Activated CD4-positive, alpha-beta T cell treated with anti-CD3 and anti-CD28 coated beads, Interleukin-2, amount 10 ng/mL, durations not matched to agents 24 days and 14 days (primary cell): ENCODE results near the gene MT4. TPM values are rescaled to one million over a fixed set of nuclear protein-coding genes. Genes with fewer than 3 reads are reported as not detected.
A peak's percentile ranks its signal among the peaks of the same experiment; 100 is the strongest.

ENCODE experiments used
- DNase-seq: peaks from one replicate; pipeline ENCODE4 v3.0.0; 2022
- H3K27ac Mint-ChIP-seq: one replicate; pipeline ENCODE4 v1.8.0; 2022; ENCODE audit warnings: mild to moderate bottlenecking, mixed read lengths
- H3K27me3 Mint-ChIP-seq: one replicate; pipeline ENCODE4 v1.8.0; 2022; ENCODE audit warnings: mixed read lengths
- H3K36me3 Mint-ChIP-seq: one replicate; pipeline ENCODE4 v1.8.0; 2022; ENCODE audit warnings: low read depth, mild to moderate bottlenecking, mixed read lengths
- H3K4me1 Mint-ChIP-seq: one replicate; pipeline ENCODE4 v1.8.0; 2021; ENCODE audit warnings: mixed read lengths
- H3K4me3 Mint-ChIP-seq: one replicate; pipeline ENCODE4 v1.8.0; 2022; ENCODE audit warnings: mild to moderate bottlenecking, moderate library complexity, mixed read lengths
- H3K9me3 Mint-ChIP-seq: one replicate; pipeline ENCODE4 v1.8.0; 2021; ENCODE audit warnings: mixed read lengths
- intact Hi-C: fragments of 100-400 bp; cut with micrococcal nuclease; formaldehyde crosslinking; loops from one replicate; pipeline ENCODE4 v1.15.1; 2023
- total RNA-seq: library from RNA; stranded (reverse); gene quantifications from 2 replicates; pipeline ENCODE4 v1.2.3, GENCODE V29; 2022

Gene MT4
- total RNA-seq, 1 donor from 2014 or later, result not detected

GRCh38 chr16:56601325-56601724, 36.5 kb downstream of the MT4 start:
- peaks cover 32% of the 10 kb centered on the region for H3K27me3 Mint-ChIP-seq
- H3K9me3 Mint-ChIP-seq, result no peaks in the 10 kb centered on the region
- no peak overlapping the region for H3K4me3 Mint-ChIP-seq
- no peak overlapping the region for H3K27ac Mint-ChIP-seq
- H3K36me3 Mint-ChIP-seq, result no peaks in the 10 kb centered on the region
- peaks cover 19% of the 10 kb centered on the region for H3K4me1 Mint-ChIP-seq
- no peak for DNase-seq
- intact Hi-C loops, result no loop called here

DNA sequence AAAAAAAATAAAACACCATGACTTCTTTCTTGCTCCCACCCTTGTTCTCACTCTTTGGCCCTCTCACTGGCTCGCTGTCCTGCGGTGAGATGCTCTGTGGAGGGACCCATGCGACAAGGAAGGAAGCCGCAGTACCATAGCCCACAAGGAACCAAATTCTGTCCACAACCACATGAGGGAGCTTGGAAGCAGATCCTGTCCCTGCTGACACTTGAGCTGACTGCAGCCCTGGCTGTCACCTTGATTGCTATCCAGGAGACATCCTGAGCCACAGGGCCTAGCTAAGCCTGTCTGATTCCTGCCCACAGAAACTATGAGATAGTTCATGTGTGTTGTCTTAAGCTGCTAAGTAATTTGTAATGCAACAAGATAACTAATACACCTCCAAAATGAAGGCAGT, 38.7 kb downstream of the MT4 start:
- H3K4me1 Mint-ChIP-seq, result peaks cover 30% of the 10 kb centered on the region
- no peaks in the 10 kb centered on the region for H3K9me3 Mint-ChIP-seq
- H3K36me3 Mint-ChIP-seq, result no peaks in the 10 kb centered on the region
- no peak overlapping the region for H3K27ac Mint-ChIP-seq
- no peak overlapping the region for H3K4me3 Mint-ChIP-seq
- H3K27me3 Mint-ChIP-seq, result peaks cover 18% of the 10 kb centered on the region
- intact Hi-C loops, result no loop called here
- DNase-seq, result peak; percentile 73

GRCh38 chr16:56604966-56605365, 40.1 kb downstream of the MT4 start:
- Mint-ChIP-seq H3K27ac (no peak overlapping the region), H3K9me3 (no peaks in the 10 kb centered on the region), H3K36me3 (peaks cover 5% of the 10 kb centered on the region), H3K4me1 (peaks cover 35% of the 10 kb centered on the region), H3K27me3 (peaks cover 18% of the 10 kb centered on the region), H3K4me3 (no peak overlapping the region)
- DNase-seq, result no peak
- intact Hi-C loops, result no loop called here

GRCh38 chr16:56605475-56605874, 40.6 kb downstream of the MT4 start:
- intact Hi-C loops, result no loop called here
- no peak overlapping the region for H3K4me3 Mint-ChIP-seq
- H3K27ac Mint-ChIP-seq, result no peak overlapping the region

GRCh38 chr16:56606071-56606475, 41.2 kb downstream of the MT4 start:
- Mint-ChIP-seq H3K9me3 (no peaks in the 10 kb centered on the region), H3K4me3 (no peak overlapping the region), H3K4me1 (peaks cover 40% of the 10 kb centered on the region), H3K27ac (no peak overlapping the region), H3K27me3 (peaks cover 9% of the 10 kb centered on the region), H3K36me3 (peaks cover 5% of the 10 kb centered on the region)
- intact Hi-C loops, result no loop called here
- no peak for DNase-seq

More at GRCh38 chr16:56605475-56605874, 40.6 kb downstream of the MT4 start:
- H3K4me1 Mint-ChIP-seq, result peaks cover 37% of the 10 kb centered on the region
- no peaks in the 10 kb centered on the region for H3K9me3 Mint-ChIP-seq
- DNase-seq, result no peak
- H3K27me3 Mint-ChIP-seq, result peaks cover 13% of the 10 kb centered on the region
- peaks cover 5% of the 10 kb centered on the region for H3K36me3 Mint-ChIP-seq

DNA sequence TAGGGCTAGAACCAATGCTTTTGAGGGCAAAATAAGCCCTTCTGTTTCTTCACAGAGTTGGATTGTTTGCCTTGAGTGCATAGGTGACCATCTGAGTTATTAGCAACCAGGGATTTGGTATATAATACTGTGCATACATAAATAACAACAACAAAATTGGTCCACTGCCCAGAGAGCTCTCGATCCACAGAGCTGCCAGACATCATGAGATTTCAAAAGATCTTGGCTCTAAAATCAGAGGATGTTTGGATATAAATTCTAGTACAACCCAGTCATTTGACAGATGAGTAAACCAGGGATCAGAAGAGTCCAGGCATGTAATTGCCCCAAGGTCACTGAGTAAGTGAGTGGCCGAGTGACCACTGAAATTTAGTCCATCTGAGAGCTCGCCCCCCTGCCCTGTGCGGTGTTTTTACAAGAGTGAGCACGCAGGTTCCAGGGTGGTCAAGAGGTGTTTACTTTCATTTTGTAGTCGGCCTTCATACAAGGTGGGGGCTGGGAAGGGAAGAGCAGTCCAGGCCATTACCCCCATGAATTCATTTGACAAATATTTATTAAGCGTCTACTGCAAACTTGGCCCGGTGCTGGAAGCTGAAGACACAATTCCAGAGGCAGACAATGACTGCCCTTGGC, 41.7 kb downstream of the MT4 start:
- Mint-ChIP-seq H3K27ac (peak overlapping the region; percentile 83), H3K4me1 (peaks cover 44% of the 10 kb centered on the region), H3K4me3 (peak overlapping the region; percentile 18), H3K27me3 (peaks cover 5% of the 10 kb centered on the region), H3K9me3 (no peaks in the 10 kb centered on the region), H3K36me3 (peaks cover 5% of the 10 kb centered on the region)
- intact Hi-C loops, result no loop called here
- DNase-seq, result no peak

DNA sequence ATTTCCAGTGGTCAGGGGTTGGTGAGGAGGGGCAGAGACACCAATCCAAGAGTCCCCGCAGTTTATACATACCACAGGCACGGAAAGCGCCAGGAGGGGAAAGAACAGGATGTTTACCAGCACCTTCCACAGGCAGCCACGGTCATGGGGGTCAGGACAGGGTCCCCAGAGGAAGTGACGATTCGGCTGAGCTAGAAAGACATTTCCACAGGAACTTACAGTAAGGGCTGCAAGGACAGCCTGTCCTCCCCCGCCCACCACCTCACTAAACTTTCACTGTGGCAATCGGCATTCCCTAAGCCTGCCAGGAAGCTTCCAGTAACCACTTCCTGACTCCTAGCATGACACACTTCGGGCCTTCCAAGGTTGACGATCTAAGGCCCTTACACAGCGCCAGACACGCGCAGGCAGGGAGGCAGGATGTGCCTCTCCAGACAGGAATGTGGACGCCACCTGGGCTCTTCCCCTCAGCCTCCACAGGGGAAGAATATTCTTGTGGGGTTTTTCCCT, 42.3 kb downstream of the MT4 start:
- H3K4me3 Mint-ChIP-seq, result peak overlapping the region; percentile 39
- H3K9me3 Mint-ChIP-seq, result no peaks in the 10 kb centered on the region
- DNase-seq, result peak; percentile 71
- peaks cover 1% of the 10 kb centered on the region for H3K27me3 Mint-ChIP-seq
- peaks cover 5% of the 10 kb centered on the region for H3K36me3 Mint-ChIP-seq
- peaks cover 46% of the 10 kb centered on the region for H3K4me1 Mint-ChIP-seq
- intact Hi-C loops, result no loop called here
- peak overlapping the region; percentile 83 for H3K27ac Mint-ChIP-seq

DNA sequence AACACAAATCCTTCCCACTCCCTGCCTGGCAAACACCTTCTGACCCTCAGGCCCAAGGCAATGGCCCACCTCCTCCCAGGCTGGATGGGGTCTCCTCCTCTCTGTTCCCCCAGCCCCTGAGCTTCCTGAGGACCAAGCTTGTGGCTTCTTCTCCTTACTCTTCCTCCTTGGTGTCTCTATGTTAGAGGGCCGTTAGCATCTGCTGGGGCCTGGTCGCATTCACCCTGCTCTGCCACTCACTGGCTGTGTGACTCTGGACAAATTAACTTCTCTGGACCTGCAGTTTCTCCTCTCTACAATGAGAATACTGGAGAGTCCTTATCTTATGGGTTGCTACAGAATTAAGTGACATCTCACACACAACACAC, 42.8 kb downstream of the MT4 start:
- H3K4me3 Mint-ChIP-seq, result peak overlapping the region; percentile 96
- intact Hi-C loops, result loop anchor here (1.0 to 2.0 kb wide), 5 partner anchors 18 to 409 kb away; partner anchors contain the start of genes MT1E, MT1F, MT1X and NUDT21
- no peak for DNase-seq
- no peaks in the 10 kb centered on the region for H3K27me3 Mint-ChIP-seq
- peaks cover 50% of the 10 kb centered on the region for H3K4me1 Mint-ChIP-seq
- H3K9me3 Mint-ChIP-seq, result no peaks in the 10 kb centered on the region
- H3K27ac Mint-ChIP-seq, result peak overlapping the region; percentile 83
- H3K36me3 Mint-ChIP-seq, result peaks cover 5% of the 10 kb centered on the region

- Mint-ChIP-seq H3K4me3 (peak within 1 kb of the TSS; percentile 96), H3K27me3 (no peaks in the 10 kb centered on the region), H3K9me3 (no peaks in the 10 kb centered on the region), H3K4me1 (peaks cover 52% of the 10 kb centered on the region), H3K27ac (peak within 1 kb of the TSS; percentile 98), H3K36me3 (peaks cover 5% of the 10 kb centered on the region)
- DNase-seq, result peak; percentile 98
- intact Hi-C loops, result loop anchor here (1.0 to 2.0 kb wide), 5 partner anchors 17 to 409 kb away; partner anchors contain the start of genes MT1E, MT1F, MT1X and NUDT21
Observed at GRCh38 chr16:56608043-56608875, 43.4 kb downstream of the MT4 start, which contains the start of gene MT2A. Gene MT2A (plus strand): TSS chr16:56608584. CDS start chr16:56608656, 72 bp downstream.

DNA sequence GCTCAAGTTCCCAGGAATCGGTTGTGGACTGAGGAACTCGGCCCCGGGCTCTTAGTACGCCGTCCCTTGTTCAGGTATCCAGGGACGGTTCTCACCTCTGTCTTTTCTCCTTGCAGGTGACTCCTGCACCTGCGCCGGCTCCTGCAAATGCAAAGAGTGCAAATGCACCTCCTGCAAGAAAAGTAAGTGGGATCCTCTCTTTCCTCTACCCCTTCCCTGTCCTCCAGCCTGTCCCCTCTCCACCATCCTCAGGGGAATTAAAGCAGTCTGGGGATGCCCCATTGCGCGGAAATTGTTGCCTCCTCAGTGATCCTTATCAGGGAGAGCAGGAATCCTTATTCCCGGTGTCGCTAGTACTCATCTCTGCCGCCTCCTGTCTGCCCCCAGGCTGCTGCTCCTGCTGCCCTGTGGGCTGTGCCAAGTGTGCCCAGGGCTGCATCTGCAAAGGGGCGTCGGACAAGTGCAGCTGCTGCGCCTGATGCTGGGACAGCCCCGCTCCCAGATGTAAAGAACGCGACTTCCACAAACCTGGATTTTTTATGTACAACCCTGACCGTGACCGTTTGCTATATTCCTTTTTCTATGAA, 44.1 kb downstream of the MT4 start:
- Mint-ChIP-seq H3K4me3 (peak overlapping the region; percentile 96), H3K27me3 (no peaks in the 10 kb centered on the region), H3K9me3 (no peaks in the 10 kb centered on the region), H3K4me1 (peaks cover 55% of the 10 kb centered on the region), H3K27ac (peak overlapping the region; percentile 98), H3K36me3 (peaks cover 5% of the 10 kb centered on the region)
- intact Hi-C loops, result loop anchor here (1.0 to 2.0 kb wide), 7 partner anchors 8 to 410 kb away; partner anchors contain the start of genes MT1E, MT1F, MT1X and NUDT21
- peak; percentile 74 for DNase-seq

GRCh38 chr16:56609463-56609921, 44.6 kb downstream of the MT4 start:
- peak overlapping the region; percentile 96 for H3K4me3 Mint-ChIP-seq
- peaks cover 5% of the 10 kb centered on the region for H3K36me3 Mint-ChIP-seq
- peak; percentile 93 for DNase-seq
- no peaks in the 10 kb centered on the region for H3K9me3 Mint-ChIP-seq
- intact Hi-C loops, result loop anchor here (1.0 to 2.0 kb wide), 3 partner anchors 8 to 411 kb away; no protein-coding TSS in a partner anchor
- H3K27ac Mint-ChIP-seq, result peak overlapping the region; percentile 98
- H3K4me1 Mint-ChIP-seq, result peaks cover 61% of the 10 kb centered on the region
- no peaks in the 10 kb centered on the region for H3K27me3 Mint-ChIP-seq

GRCh38 chr16:56610017-56610608, 45.2 kb downstream of the MT4 start:
- H3K27ac Mint-ChIP-seq, result peak overlapping the region; percentile 98
- peak; percentile 88 for DNase-seq
- H3K4me1 Mint-ChIP-seq, result peaks cover 67% of the 10 kb centered on the region

DNA sequence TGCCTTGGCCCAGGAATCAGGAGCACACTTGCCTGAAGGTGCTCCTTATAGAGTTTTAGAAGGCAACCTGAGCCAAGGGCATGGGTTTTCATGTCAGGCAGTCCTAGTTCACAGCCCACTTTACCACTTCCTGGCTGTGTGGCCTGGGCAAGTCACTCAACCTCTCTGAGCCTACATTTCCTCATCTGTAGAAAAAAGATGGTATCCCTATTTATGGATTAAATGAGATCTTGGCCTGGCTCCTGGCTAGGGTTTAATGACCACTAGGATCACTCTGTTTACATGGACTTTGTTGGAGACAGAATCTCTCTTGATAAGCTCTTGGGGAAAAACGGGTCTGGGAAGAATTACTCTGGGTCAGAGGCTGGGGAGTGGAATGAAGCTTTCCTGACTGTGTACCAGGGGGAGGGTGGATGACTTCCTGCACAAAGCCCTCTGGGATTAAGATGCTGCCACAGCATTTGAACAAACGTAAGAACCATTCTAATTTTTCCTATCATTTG, 45.8 kb downstream of the MT4 start:
- Mint-ChIP-seq H3K36me3 (peaks cover 5% of the 10 kb centered on the region), H3K9me3 (no peaks in the 10 kb centered on the region), H3K27me3 (no peaks in the 10 kb centered on the region), H3K27ac (peak overlapping the region; percentile 98), H3K4me3 (peak overlapping the region; percentile 96), H3K4me1 (peaks cover 69% of the 10 kb centered on the region)
- DNase-seq, result no peak
- intact Hi-C loops, result loop anchor here (1.0 to 10.0 kb wide), 5 partner anchors 327 to 994 kb away; partner anchors contain the start of gene CCDC102A

More at GRCh38 chr16:56610017-56610608, 45.2 kb downstream of the MT4 start:
- Mint-ChIP-seq H3K9me3 (no peaks in the 10 kb centered on the region), H3K27me3 (no peaks in the 10 kb centered on the region), H3K36me3 (peaks cover 5% of the 10 kb centered on the region), H3K4me3 (peak overlapping the region; percentile 96)
- intact Hi-C loops, result loop anchor here (1.0 to 10.0 kb wide), 5 partner anchors 327 to 995 kb away; partner anchors contain the start of gene CCDC102A
